Activated naive CD4-positive, alpha-beta T cell treated with anti-CD3 and anti-CD28 coated beads for 36 hours (primary cell): ENCODE data around the gene APOL2. TPM values are rescaled to one million over a fixed set of nuclear protein-coding genes. Genes with fewer than 3 reads are reported as not detected.

ENCODE experiments used
- microRNA-seq: library from miRNA; unstranded; fragments of <30 nt; microRNA quantifications from one replicate; pipeline ENCODE4 v1.2.0, GENCODE V29; 2022; ENCODE audit warnings: borderline microRNAs expressed, borderline replicate concordance
- total RNA-seq, 2 experiments: library from RNA; stranded (reverse); gene quantifications; one replicate each; pipeline ENCODE4 v1.2.3, GENCODE V29; 2021

Gene APOL2
- total RNA-seq, 2 experiments from 2014 or later: 53.8 to 55.0 TPM

Small RNAs within 50 kb of the gene (microRNA-seq; reads per million reads assigned to microRNA genes)
- gene MIR6819: not detected

Other genes starting within 250 kb of the APOL2 start
- gene RBFOX2, start 210.7 kb downstream of the APOL2 start, total RNA-seq: 1 to 10 TPM; 3.3 to 4.3 TPM
- gene APOL3, start 78.8 kb downstream of the APOL2 start, total RNA-seq: 10 to 100 TPM; 35.0 to 37.8 TPM
- gene APOL4, start 37.7 kb downstream of the APOL2 start, total RNA-seq: under 1 TPM; 0.07 to 0.20 TPM
- 10 to 100 TPM; 17.4 to 22.0 TPM for gene APOL1, start 13.6 kb upstream of the APOL2 start, total RNA-seq
- 100 to 1,000 TPM; 574 to 625 TPM for gene MYH9, start 148.4 kb upstream of the APOL2 start, total RNA-seq
- 100 to 1,000 TPM; 108 to 113 TPM for gene TXN2, start 242.1 kb upstream of the APOL2 start, total RNA-seq